GM06990 (cell line): ENCODE results near the gene PTPRA.
A peak's percentile ranks its signal among the peaks of the same experiment; 100 is the strongest.

Experiments
- DNase-seq: peaks from one replicate; pipeline ENCODE4 v3.0.0-alpha.2; 2011; ENCODE audit not compliant: insufficient read length; ENCODE audit errors: extremely low read depth
- H3K27me3 ChIP-seq: replicated peaks from 2 replicates; pipeline ENCODE4 v1.6.0; 2011; ENCODE audit warnings: low read length; ENCODE audit not compliant: control insufficient read depth, insufficient read depth
- H3K36me3 ChIP-seq: 2 replicates; pipeline ENCODE4 v1.5.1; 2011; ENCODE audit warnings: low read length; ENCODE audit not compliant: control insufficient read depth, insufficient read depth
- H3K4me3 ChIP-seq: replicated peaks from 2 replicates; pipeline ENCODE4 v1.5.1; 2011; ENCODE audit warnings: low read depth, mild to moderate bottlenecking, control low read depth, low read length
- TF ChIP-seq, protein P1 (sequence below): IDR thresholded peaks from 2 replicates; pipeline ENCODE4 v1.5.1; 2011; ENCODE audit warnings: low read length, control low read depth, mild to moderate bottlenecking, inconsistent platforms; ENCODE audit not compliant: insufficient read depth, poor library complexity, severe bottlenecking

Gene PTPRA

DNA sequence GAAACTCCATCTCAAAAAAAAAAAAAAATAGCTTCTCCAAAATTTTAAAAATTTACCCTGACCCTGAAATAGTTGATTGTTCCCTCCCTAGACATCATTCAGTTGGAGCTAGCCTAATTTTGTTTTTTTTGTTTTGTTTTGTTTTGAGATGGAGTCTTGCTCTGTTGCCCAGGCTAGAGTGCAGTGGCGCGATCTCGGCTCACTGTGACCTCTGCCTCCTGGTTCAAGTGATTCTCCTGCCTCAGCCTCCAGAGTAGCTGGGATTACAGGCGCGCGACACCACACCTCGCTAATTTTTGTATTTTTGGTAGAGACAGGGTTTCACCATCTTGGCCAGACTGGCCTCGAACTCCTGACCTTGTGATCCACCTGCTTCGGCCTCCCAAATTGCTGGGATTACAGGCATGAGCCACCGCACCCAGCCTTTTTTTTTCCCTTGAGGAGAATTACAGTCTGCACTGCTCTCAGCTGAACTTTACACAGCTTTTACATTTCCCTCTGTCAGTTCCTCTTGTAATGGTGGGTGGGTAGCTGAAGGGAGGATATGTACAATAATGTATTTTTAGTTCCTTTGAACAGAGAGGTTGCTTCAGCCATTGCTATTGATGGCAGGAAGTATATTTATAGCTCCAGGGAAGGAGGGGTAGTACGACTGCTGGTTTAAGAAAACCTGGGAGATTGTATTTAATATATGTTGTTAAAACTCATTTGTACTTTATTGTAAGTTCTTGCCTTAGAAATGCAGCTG is 27.7 kb downstream of the PTPRA start:
- H3K36me3 ChIP-seq: no peaks in the 10 kb centered on the region
- H3K27me3 ChIP-seq: no peaks in the 10 kb centered on the region
- TF ChIP-seq, protein P1, sequence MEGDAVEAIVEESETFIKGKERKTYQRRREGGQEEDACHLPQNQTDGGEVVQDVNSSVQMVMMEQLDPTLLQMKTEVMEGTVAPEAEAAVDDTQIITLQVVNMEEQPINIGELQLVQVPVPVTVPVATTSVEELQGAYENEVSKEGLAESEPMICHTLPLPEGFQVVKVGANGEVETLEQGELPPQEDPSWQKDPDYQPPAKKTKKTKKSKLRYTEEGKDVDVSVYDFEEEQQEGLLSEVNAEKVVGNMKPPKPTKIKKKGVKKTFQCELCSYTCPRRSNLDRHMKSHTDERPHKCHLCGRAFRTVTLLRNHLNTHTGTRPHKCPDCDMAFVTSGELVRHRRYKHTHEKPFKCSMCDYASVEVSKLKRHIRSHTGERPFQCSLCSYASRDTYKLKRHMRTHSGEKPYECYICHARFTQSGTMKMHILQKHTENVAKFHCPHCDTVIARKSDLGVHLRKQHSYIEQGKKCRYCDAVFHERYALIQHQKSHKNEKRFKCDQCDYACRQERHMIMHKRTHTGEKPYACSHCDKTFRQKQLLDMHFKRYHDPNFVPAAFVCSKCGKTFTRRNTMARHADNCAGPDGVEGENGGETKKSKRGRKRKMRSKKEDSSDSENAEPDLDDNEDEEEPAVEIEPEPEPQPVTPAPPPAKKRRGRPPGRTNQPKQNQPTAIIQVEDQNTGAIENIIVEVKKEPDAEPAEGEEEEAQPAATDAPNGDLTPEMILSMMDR: no peak
- H3K4me3 ChIP-seq: no peak overlapping the region
- peak; percentile 29 for DNase-seq

DNA sequence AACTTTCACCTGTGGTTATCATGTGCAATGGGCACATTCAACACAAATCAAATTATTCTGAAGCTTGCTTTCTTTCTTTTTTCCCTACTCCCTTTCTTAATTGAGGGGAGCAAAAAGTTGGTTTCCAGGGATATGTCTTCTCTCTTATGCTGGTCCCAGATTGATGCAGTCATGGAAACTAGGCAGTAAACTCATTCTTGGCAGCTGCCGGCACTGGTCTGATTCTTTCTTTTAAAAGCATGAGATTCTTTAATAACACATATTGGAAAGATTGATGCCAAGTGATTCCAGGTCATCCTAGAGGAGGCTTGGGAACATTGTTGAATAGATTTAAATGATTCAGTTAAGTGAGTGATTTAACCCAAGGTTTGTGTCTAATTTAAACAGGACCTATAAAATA is 29.0 kb downstream of the PTPRA start:
- Histone ChIP-seq H3K27me3 (no peaks in the 10 kb centered on the region), H3K36me3 (no peaks in the 10 kb centered on the region), H3K4me3 (no peak overlapping the region)
- no peak for DNase-seq
- TF ChIP-seq, protein P1: no peak

DNA sequence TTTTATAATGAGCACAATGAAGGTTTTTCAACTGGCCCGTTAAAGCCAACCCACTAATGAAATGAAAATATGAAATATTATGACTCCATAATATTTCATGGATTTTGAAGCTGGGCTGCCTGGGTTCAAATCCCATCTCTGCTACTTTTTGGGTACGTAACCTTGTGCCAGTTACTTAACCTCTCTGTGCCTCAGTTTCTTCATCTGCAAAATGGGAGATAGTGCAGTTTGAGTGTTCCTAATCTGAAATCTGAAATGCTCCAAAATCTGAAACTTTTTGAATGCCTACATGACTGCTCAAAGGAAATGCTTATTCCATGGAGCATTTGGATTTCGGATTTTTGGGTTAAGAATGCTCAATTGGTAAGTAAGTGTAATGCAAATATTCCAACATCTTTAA is 29.5 kb downstream of the PTPRA start:
- no peak for DNase-seq
- TF ChIP-seq, protein P1: no peak
- Histone ChIP-seq H3K36me3 (no peaks in the 10 kb centered on the region), H3K4me3 (no peak overlapping the region), H3K27me3 (no peaks in the 10 kb centered on the region)

DNA sequence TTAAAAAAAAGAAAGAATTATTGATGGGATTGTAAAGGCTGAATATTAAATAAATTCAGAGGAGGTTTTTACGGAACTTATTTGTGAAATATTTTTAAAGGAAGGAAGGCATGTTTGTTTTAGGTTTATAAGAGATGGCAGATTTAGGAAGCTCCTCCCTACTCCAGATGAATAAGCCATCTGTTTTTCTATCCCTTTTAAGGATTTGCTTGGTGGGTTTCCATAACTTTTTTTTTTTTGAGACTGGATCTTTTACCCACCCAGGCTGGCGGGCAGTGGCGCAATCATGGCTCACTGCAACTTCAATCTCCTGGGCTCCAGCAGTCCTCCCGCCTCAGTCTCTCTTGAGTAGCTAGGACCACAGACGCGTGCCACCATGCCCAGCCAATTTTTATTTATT is 30.4 kb downstream of the PTPRA start:
- TF ChIP-seq, protein P1: no peak
- no peak overlapping the region for H3K4me3 ChIP-seq
- H3K36me3 ChIP-seq: no peaks in the 10 kb centered on the region
- no peak for DNase-seq
- no peaks in the 10 kb centered on the region for H3K27me3 ChIP-seq

DNA sequence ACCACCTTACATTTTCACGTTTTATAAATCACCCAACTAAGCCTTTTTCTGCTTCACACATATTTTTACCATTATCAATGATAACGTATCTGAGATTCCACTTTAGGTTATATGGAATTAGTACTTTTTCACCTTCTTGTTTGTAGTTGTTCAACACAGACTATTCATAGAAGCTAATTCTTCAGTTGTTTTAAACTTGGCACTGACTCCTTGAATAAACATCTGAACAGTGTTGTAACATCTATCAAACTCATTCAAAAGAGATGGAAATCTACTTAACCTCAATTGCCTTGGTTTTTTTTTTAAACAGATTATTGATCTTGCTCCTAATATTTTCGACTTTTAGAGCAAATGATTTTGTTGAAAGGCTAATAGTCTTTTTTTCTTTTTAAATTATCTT is 34.2 kb downstream of the PTPRA start:
- TF ChIP-seq, protein P1: no peak
- Histone ChIP-seq H3K36me3 (no peaks in the 10 kb centered on the region), H3K4me3 (no peak overlapping the region), H3K27me3 (no peaks in the 10 kb centered on the region)
- no peak for DNase-seq

DNA sequence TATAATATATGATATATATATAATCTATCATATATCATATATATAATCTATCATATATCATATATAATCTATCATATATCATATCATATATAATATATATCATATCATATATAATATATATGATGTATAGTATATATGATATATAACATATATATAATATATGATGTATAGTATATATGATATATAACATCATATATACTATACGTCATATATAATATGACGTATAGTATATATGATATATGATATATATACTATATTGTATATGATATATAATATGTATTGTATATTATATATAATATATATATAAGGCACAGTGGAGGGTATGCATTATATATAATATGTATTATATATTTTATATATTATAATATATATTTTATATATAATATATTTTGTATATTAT is 36.7 kb downstream of the PTPRA start:
- TF ChIP-seq, protein P1: no peak
- Histone ChIP-seq H3K27me3 (no peaks in the 10 kb centered on the region), H3K36me3 (no peaks in the 10 kb centered on the region), H3K4me3 (no peak overlapping the region)
- DNase-seq: no peak
